GM12878 (cell line): ENCODE measurements around the gene ZPR1. TPM values are rescaled to one million over a fixed set of nuclear protein-coding genes. Genes with fewer than 3 reads are reported as not detected.

ENCODE experiments used
- ATAC-seq: fragments of 200-7000 bp; cut with Tn5 transposase; 3 replicates; pipeline ENCODE4 v1.9.1; 2020; ENCODE audit warnings: mild to moderate bottlenecking, moderate library complexity
- BruUV-seq: library from RNA; stranded (reverse); fragments of 400-500 nt; replicated peaks from 2 replicates; lab custom pipeline; 2021; lab: Mats Ljungman, UMichigan
- CTCF ChIA-PET: fragments of 300-600 bp; sonication (Branson Sonifier 250); formaldehyde crosslinking; extraction: SDS; loops from one replicate; lab custom pipeline; 2021; ENCODE audit warnings: inconsistent platforms; lab: Yijun Ruan, JAX
- POLR2A ChIA-PET: fragments of 350-600 bp; formaldehyde crosslinking; extraction: SDS; loops from one replicate; lab custom pipeline; 2021; ENCODE audit warnings: inconsistent platforms; lab: Charles Lee
- RAD21 ChIA-PET: fragments of 300-600 bp; sonication (Branson Sonifier 250); formaldehyde crosslinking; loops from one replicate; lab custom pipeline; 2023; ENCODE audit warnings: antibody characterized with exemption; ENCODE audit not compliant: unreplicated experiment; lab: Charles Lee
- SMC1A ChIA-PET: fragments of 300-600 bp; sonication (Branson Sonifier 250); formaldehyde crosslinking; loops from one replicate; lab custom pipeline; 2023; ENCODE audit not compliant: unreplicated experiment, uncharacterized antibody; lab: Charles Lee
- DNase-seq: peaks from one replicate; pipeline ENCODE4 v3.0.0-alpha.2; 2011; ENCODE audit warnings: low read depth, low spot score
- FAIRE-seq: peaks from 3 replicates; lab custom pipeline; 2011; peaks lifted over from hg19 to GRCh38; lab: Jason Lieb, UNC
- H2AFZ ChIP-seq: 2 replicates; pipeline ENCODE4 v1.6.0; 2011; ENCODE audit warnings: low read depth, low read length, control low read depth; ENCODE audit not compliant: control insufficient read depth
- H3K27ac ChIP-seq: 2 replicates; pipeline ENCODE4 v1.5.1; 2011; ENCODE audit warnings: control low read depth; ENCODE audit not compliant: control insufficient read depth, insufficient read depth
- H3K27me3 ChIP-seq, 2 experiments: replicated peaks in 1 of 2; 2 replicates each; pipeline versions ENCODE4 v1.6.0 to v1.6.1; 2011; ENCODE audit warnings: low read length in 1 of 2; ENCODE audit not compliant: control insufficient read depth in 2 of 2, insufficient read depth in 2 of 2
- H3K36me3 ChIP-seq, 2 experiments: 2 replicates each; pipeline ENCODE4 v1.5.1; 2011; ENCODE audit warnings: low read length in 1 of 2; ENCODE audit not compliant: control insufficient read depth in 2 of 2, insufficient read depth in 2 of 2
- H3K4me1 ChIP-seq: 2 replicates; pipeline ENCODE4 v1.6.1; 2011; ENCODE audit warnings: mild to moderate bottlenecking, low read length, moderate library complexity, mixed read lengths; ENCODE audit not compliant: control insufficient read depth, insufficient read depth
- H3K4me2 ChIP-seq: 2 replicates; pipeline ENCODE4 v1.6.0; 2011; ENCODE audit warnings: control low read depth; ENCODE audit not compliant: control insufficient read depth, insufficient read depth
- H3K4me3 ChIP-seq: fragments of 200-600 bp; sonication (generic); 2 replicates; pipeline ENCODE4 v1.5.1; 2016
- H3K79me2 ChIP-seq: 2 replicates; pipeline ENCODE4 v1.6.0; 2011; ENCODE audit warnings: low read length; ENCODE audit not compliant: control insufficient read depth, insufficient read depth
- H3K9ac ChIP-seq: 2 replicates; pipeline ENCODE4 v1.8.0; 2011; ENCODE audit warnings: low read length, control low read depth, mixed read lengths; ENCODE audit not compliant: control insufficient read depth, insufficient read depth
- H3K9me3 ChIP-seq: replicated peaks from 3 replicates; pipeline ENCODE4 v1.5.1; 2011; ENCODE audit warnings: mild to moderate bottlenecking, low read length; ENCODE audit not compliant: control insufficient read depth, insufficient read depth
- H4K20me1 ChIP-seq: 2 replicates; pipeline ENCODE4 v1.6.0; 2011; ENCODE audit not compliant: control insufficient read depth, insufficient read depth
- CHD4 ChIP-seq: fragments of 200-600 bp; sonication (generic); IDR thresholded peaks from 2 replicates; pipeline ENCODE4 v1.6.1; 2016; ENCODE audit warnings: mild to moderate bottlenecking
- ETV6 ChIP-seq, 2 experiments: fragments of 450-650 bp in 1 of 2; IDR thresholded peaks in 1 of 2; conservative IDR thresholded peaks in 1 of 2; 2 replicates each; pipeline ENCODE4 v1.6.1; 2014; ENCODE audit warnings: antibody characterized with exemption in 1 of 2, borderline replicate concordance in 1 of 2, low read depth in 1 of 2, mild to moderate bottlenecking in 1 of 2, moderate library complexity in 1 of 2
- IKZF2 ChIP-seq, 2 experiments: fragments of 450-650 bp; IDR thresholded peaks; 2 replicates each; pipeline ENCODE4 v1.6.1; 2017; ENCODE audit warnings: mild to moderate bottlenecking in 2 of 2, moderate library complexity in 2 of 2
- JUNB ChIP-seq: IDR thresholded peaks from 2 replicates; pipeline ENCODE4 v1.6.1; 2016; ENCODE audit warnings: antibody characterized with exemption, mild to moderate bottlenecking
- JUND ChIP-seq: IDR thresholded peaks from 2 replicates; pipeline ENCODE4 v1.6.1; 2012; ENCODE audit warnings: low read depth, mild to moderate bottlenecking, low read length, improper control_type of control experiment, moderate library complexity
- NR2C1 ChIP-seq: fragments of 450-650 bp; IDR thresholded peaks from 2 replicates; pipeline ENCODE4 v1.6.1; 2017; ENCODE audit warnings: antibody characterized with exemption, mild to moderate bottlenecking, moderate library complexity
- PAX5 ChIP-seq: IDR thresholded peaks from 2 replicates; pipeline ENCODE4 v1.6.1; 2011; ENCODE audit warnings: low read depth, low read length, borderline replicate concordance
- PML ChIP-seq: IDR thresholded peaks from 2 replicates; pipeline ENCODE4 v1.6.1; 2012; ENCODE audit warnings: low read length, inconsistent platforms
- POLR2AphosphoS5 ChIP-seq: IDR thresholded peaks from 2 replicates; pipeline ENCODE4 v1.6.1; 2011; ENCODE audit warnings: mild to moderate bottlenecking, low read length, inconsistent platforms
- SIX5 ChIP-seq: IDR thresholded peaks from 2 replicates; pipeline ENCODE4 v1.6.1; 2011; ENCODE audit warnings: mild to moderate bottlenecking, low read depth, low read length, moderate library complexity; ENCODE audit not compliant: severe bottlenecking
- TCF12 ChIP-seq: IDR thresholded peaks from 2 replicates; pipeline ENCODE4 v1.6.1; 2011; ENCODE audit warnings: low read depth, mild to moderate bottlenecking, low read length
- ZBTB40 ChIP-seq: fragments of 450-650 bp; IDR thresholded peaks from 2 replicates; pipeline ENCODE4 v1.6.1; 2016; ENCODE audit warnings: mild to moderate bottlenecking, moderate library complexity, borderline replicate concordance
- ZZZ3 ChIP-seq: IDR thresholded peaks from 2 replicates; pipeline ENCODE4 v1.6.1; 2011; ENCODE audit warnings: low read depth; ENCODE audit not compliant: control insufficient read depth, insufficient read length
- WGBS: methylation state at CpG from one replicate; pipeline ENCODE4 v1.1.6; 2016; ENCODE audit warnings: low lambda C conversion rate; ENCODE audit not compliant: insufficient replicate concordance, insufficient coverage; ENCODE audit errors: missing lambda C conversion rate; 5-methylcytosine and 5-hydroxymethylcytosine counted together
- in situ Hi-C: fragments of 300-500 bp; cut with MboI; formaldehyde crosslinking; loops from 9 replicates; pipeline ENCODE4 v1.14.3; 2018; ENCODE audit warnings: mixed read lengths
- intact Hi-C: fragments of 100-400 bp; cut with micrococcal nuclease; formaldehyde crosslinking; loops from one replicate; pipeline ENCODE4 v1.14.2; 2022; ENCODE audit not compliant: unreplicated experiment
- polyA plus RNA-seq, 11 experiments: library from polyadenylated mRNA; depleted of rRNA in 4 of 11; unstranded in 6 of 11; stranded (reverse) in 5 of 11; fragments of >200 nt; fragmentation: Nextera tagmentation in 4 of 11; fragmentation: Illumina TruSeq in 1 of 11; extraction: Ambion mirVana in 4 of 11; extraction: Trizol in 1 of 11; gene quantifications; 1 replicate in 1 of 11; 2 replicates in 10 of 11; pipeline versions ENCODE4 v1.2.1 to v1.2.3, GENCODE V29; 2011 to 2016; ENCODE audit warnings: inconsistent platforms in 2 of 11, missing spikeins in 2 of 11, low read depth in 1 of 11
- total RNA-seq, 4 experiments: library from RNA; depleted of rRNA in 3 of 4; stranded (reverse); fragments of >200 nt in 3 of 4; fragmentation: Illumina TruSeq in 1 of 4; extraction: Trizol in 1 of 4; gene quantifications; 2 replicates each; pipeline versions ENCODE4 v1.2.1 to v1.2.3, GENCODE V29; 2013 to 2021
- TF ChIP-seq, protein P1 (sequence below): fragments of 450-650 bp; IDR thresholded peaks from 2 replicates; pipeline ENCODE4 v1.6.1; 2016; ENCODE audit warnings: mild to moderate bottlenecking
- TF ChIP-seq, protein P2 (sequence below): fragments of 450-650 bp; conservative IDR thresholded peaks from 2 replicates; pipeline ENCODE4 v1.6.1; 2017; ENCODE audit warnings: mild to moderate bottlenecking, moderate library complexity

The ZPR1 gene
- total and polyA plus RNA-seq, 10 of the 15 experiments (the other 5 are each of a cell fraction or from before 2014, with no cell fraction given) = 9.3 to 89.7 (median 54.7) TPM

DNA sequence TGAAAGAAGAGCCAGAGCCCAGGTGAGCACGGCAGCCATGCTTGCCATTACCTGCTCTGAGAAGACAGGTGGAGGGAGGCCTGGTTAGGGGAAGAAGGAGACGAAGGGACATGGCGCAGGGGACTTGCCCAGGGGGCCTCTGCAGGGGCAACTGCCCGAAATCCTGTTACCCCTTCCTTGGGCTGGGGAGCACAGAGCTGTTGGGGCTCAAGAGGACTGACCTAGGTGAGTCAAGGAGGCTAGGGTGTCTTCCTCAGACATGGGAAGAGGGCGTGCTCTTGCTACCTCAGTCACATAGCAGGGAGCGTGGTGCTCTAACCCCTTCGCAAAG, 4.0 kb upstream of the ZPR1 start, which contains the start of gene APOA5:
Gene APOA5 (minus strand): TSS at position 67 of the 331 bp plus-strand sequence. CDS start 19 bp downstream, at position 48.
- ChIA-PET POLR2A (interaction anchor here (1.7 kb wide), 1 partner anchor 44 kb away, joined by 9 read pairs; no protein-coding TSS in a partner anchor), RAD21 (interaction anchor here (0.6 to 3.5 kb wide), 19 partner anchors 9 to 439 kb away, joined by 3 to 56 read pairs (median 4); partner anchors contain the start of gene APOA1), SMC1A (interaction anchor here (1.0 to 7.5 kb wide), 9 partner anchors 24 to 318 kb away, joined by 3 to 46 read pairs (median 3); no protein-coding TSS in a partner anchor), CTCF (interaction anchor here (0.6 to 10.9 kb wide), 37 partner anchors 8 to 435 kb away, joined by 3 to 183 read pairs (median 5); partner anchors contain the start of genes APOA1, APOA4, BUD13 and SIDT2)
- H3K27me3 ChIP-seq = no peaks in the 10 kb centered on the region
- no peak within 1 kb of the TSS for H3K9ac ChIP-seq
- in situ Hi-C loops (no loop called here), intact Hi-C loops (loop anchor here (1.0 to 5.0 kb wide), 3 partner anchors 45 to 436 kb away; no protein-coding TSS in a partner anchor)
- FAIRE-seq = no peak
- H3K4me3 ChIP-seq = no peak within 1 kb of the TSS
- H3K4me1 ChIP-seq = peaks cover 12% of the 10 kb centered on the region
- no peaks in the 10 kb centered on the region for H3K9me3 ChIP-seq
- WGBS = 41% methylated on average over 7 of the region's 7 CpGs
- TF ChIP-seq JUND = no peak
- no peak for TF ChIP-seq ZZZ3
- no peak for TF ChIP-seq SIX5
- no peak for TF ChIP-seq PML
- TF ChIP-seq, protein P1, sequence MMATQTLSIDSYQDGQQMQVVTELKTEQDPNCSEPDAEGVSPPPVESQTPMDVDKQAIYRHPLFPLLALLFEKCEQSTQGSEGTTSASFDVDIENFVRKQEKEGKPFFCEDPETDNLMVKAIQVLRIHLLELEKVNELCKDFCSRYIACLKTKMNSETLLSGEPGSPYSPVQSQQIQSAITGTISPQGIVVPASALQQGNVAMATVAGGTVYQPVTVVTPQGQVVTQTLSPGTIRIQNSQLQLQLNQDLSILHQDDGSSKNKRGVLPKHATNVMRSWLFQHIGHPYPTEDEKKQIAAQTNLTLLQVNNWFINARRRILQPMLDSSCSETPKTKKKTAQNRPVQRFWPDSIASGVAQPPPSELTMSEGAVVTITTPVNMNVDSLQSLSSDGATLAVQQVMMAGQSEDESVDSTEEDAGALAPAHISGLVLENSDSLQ = no peak
- TF ChIP-seq JUNB = no peak
- TF ChIP-seq, protein P2, sequence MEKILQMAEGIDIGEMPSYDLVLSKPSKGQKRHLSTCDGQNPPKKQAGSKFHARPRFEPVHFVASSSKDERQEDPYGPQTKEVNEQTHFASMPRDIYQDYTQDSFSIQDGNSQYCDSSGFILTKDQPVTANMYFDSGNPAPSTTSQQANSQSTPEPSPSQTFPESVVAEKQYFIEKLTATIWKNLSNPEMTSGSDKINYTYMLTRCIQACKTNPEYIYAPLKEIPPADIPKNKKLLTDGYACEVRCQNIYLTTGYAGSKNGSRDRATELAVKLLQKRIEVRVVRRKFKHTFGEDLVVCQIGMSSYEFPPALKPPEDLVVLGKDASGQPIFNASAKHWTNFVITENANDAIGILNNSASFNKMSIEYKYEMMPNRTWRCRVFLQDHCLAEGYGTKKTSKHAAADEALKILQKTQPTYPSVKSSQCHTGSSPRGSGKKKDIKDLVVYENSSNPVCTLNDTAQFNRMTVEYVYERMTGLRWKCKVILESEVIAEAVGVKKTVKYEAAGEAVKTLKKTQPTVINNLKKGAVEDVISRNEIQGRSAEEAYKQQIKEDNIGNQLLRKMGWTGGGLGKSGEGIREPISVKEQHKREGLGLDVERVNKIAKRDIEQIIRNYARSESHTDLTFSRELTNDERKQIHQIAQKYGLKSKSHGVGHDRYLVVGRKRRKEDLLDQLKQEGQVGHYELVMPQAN = no peak
- TF ChIP-seq POLR2AphosphoS5 = no peak
- no peak for TF ChIP-seq PAX5
- TF ChIP-seq IKZF2 (IDR thresholded peaks at IDR 0.05) = no peak
- no peak for TF ChIP-seq ZBTB40
- no peak for TF ChIP-seq NR2C1
- no peak for TF ChIP-seq TCF12
- TF ChIP-seq ETV6 (conservative IDR thresholded peaks at IDR 0.05 in 1 of 2, IDR thresholded peaks at IDR 0.05 in 1 of 2; ENCODE audit: borderline replicate concordance in 1 of 2, low read depth in 1 of 2) = no peak
- TF ChIP-seq CHD4 = no peak
- DNase-seq = no peak
- no peaks in the 10 kb centered on the region for H4K20me1 ChIP-seq
- no peaks in the 10 kb centered on the region for H3K36me3 ChIP-seq
- H3K4me2 ChIP-seq = no peak within 1 kb of the TSS; the same call in 1 of the 2 replicates
- H3K79me2 ChIP-seq = peaks cover 13% of the 10 kb centered on the region
- peak within 1 kb of the TSS; percentile 63 for H2AFZ ChIP-seq
- no peak within 1 kb of the TSS for H3K27ac ChIP-seq
- BruUV-seq = no TSS peak
- no peak for ATAC-seq
